CD4-positive, alpha-beta T cell treated with Interferon alpha-2 for 1 hour (primary cell): ENCODE results near the gene NECAB2.
A peak's percentile ranks its signal among the peaks of the same experiment; 100 is the strongest.

ENCODE experiments used
- DNase-seq, 2 donors: peaks; one replicate each; pipeline ENCODE4 v3.0.0-alpha.2; 2020 to 2022

The NECAB2 gene

GRCh38 chr16:83994703-83995102, 26.7 kb downstream of the NECAB2 start:
- DNase-seq: no peak

GRCh38 chr16:83995754-83996153, 27.7 kb downstream of the NECAB2 start:
- DNase-seq: no peak

GRCh38 chr16:83996481-83997252, 28.6 kb downstream of the NECAB2 start:
- DNase-seq: no peak

GRCh38 chr16:83998091-83998490, 30.0 kb downstream of the NECAB2 start:
- DNase-seq: no peak

- DNase-seq: no peak
These were observed 33.1 kb downstream of the NECAB2 start for GRCh38 chr16:84000989-84001642.

GRCh38 chr16:84001726-84002125, 33.7 kb downstream of the NECAB2 start:
- DNase-seq: no peak

- DNase-seq: no peak
These were observed 35.0 kb downstream of the NECAB2 start for GRCh38 chr16:84003038-84003437.

GRCh38 chr16:84004442-84004841, 36.4 kb downstream of the NECAB2 start:
- DNase-seq: no peak

GRCh38 chr16:84005391-84005790, 37.3 kb downstream of the NECAB2 start:
- no peak for DNase-seq

- no peak for DNase-seq
These were observed 39.5 kb downstream of the NECAB2 start for GRCh38 chr16:84007520-84007919.

- no peak for DNase-seq
These were observed 39.9 kb downstream of the NECAB2 start for GRCh38 chr16:84007965-84008364.

- no peak for DNase-seq
These were observed 41.2 kb downstream of the NECAB2 start for GRCh38 chr16:84009282-84009681.

- peak; percentile 53 to 60 for DNase-seq
These were observed 45.9 kb downstream of the NECAB2 start for GRCh38 chr16:84013787-84014569.

- no peak for DNase-seq
These were observed 46.7 kb downstream of the NECAB2 start for GRCh38 chr16:84014570-84015327.

GRCh38 chr16:84015399-84015798, 47.4 kb downstream of the NECAB2 start:
- DNase-seq: no peak

- no peak for DNase-seq
These were observed 48.4 kb downstream of the NECAB2 start for GRCh38 chr16:84016477-84016876.

- no peak for DNase-seq
These were observed 50.7 kb downstream of the NECAB2 start for GRCh38 chr16:84018710-84019109.

GRCh38 chr16:84020353-84020752, 52.3 kb downstream of the NECAB2 start:
- no peak for DNase-seq

GRCh38 chr16:84021488-84021887, 53.4 kb downstream of the NECAB2 start:
- no peak for DNase-seq

- DNase-seq: no peak
These were observed 54.6 kb downstream of the NECAB2 start for GRCh38 chr16:84022644-84023043.

- no peak for DNase-seq
These were observed 56.8 kb downstream of the NECAB2 start for GRCh38 chr16:84024854-84025253.

GRCh38 chr16:84026606-84027005, 58.6 kb downstream of the NECAB2 start:
- DNase-seq: no peak

- no peak for DNase-seq
These were observed 59.6 kb downstream of the NECAB2 start for GRCh38 chr16:84027625-84028024.
